H9 (cell line): Measurements from ENCODE around the gene HSDL2. TPM values are rescaled to one million over a fixed set of nuclear protein-coding genes. Genes with fewer than 3 reads are reported as not detected.

ENCODE experiments used
- DNase-seq: peaks from one replicate; pipeline ENCODE4 v3.0.0-alpha.2; 2017
- H2AFZ ChIP-seq: one replicate; pipeline ENCODE4 v1.6.1; 2013; ENCODE audit warnings: mild to moderate bottlenecking, low read length, control low read depth, moderate library complexity
- H2AK5ac ChIP-seq: 2 replicates; pipeline ENCODE4 v1.6.1; 2013; ENCODE audit warnings: low read length, control low read depth, mixed read lengths; ENCODE audit not compliant: insufficient read length
- H2BK120ac ChIP-seq: one replicate; pipeline ENCODE4 v1.6.1; 2013; ENCODE audit warnings: low read depth, mild to moderate bottlenecking, low read length, control low read depth, inconsistent platforms; ENCODE audit not compliant: poor library complexity, severe bottlenecking
- H2BK12ac ChIP-seq: 2 replicates; pipeline ENCODE4 v1.6.1; 2013; ENCODE audit warnings: low read length, control low read depth, mixed read lengths, low read depth; ENCODE audit not compliant: insufficient read length
- H2BK15ac ChIP-seq: 2 replicates; pipeline ENCODE4 v1.6.1; 2013; ENCODE audit warnings: low read depth, low read length, control low read depth
- H2BK20ac ChIP-seq: one replicate; pipeline ENCODE4 v1.6.1; 2013; ENCODE audit warnings: low read depth, mild to moderate bottlenecking, low read length, control low read depth, inconsistent platforms; ENCODE audit not compliant: poor library complexity, severe bottlenecking
- H2BK5ac ChIP-seq: 2 replicates; pipeline ENCODE4 v1.6.1; 2013; ENCODE audit warnings: low read length, control low read depth, mixed read lengths; ENCODE audit not compliant: insufficient read length
- H3K14ac ChIP-seq: 2 replicates; pipeline ENCODE4 v1.6.1; 2013; ENCODE audit warnings: low read length, control low read depth; ENCODE audit not compliant: insufficient read depth
- H3K18ac ChIP-seq: 2 replicates; pipeline ENCODE4 v1.6.1; 2013; ENCODE audit warnings: low read depth, mild to moderate bottlenecking, mixed read lengths, low read length, control low read depth; ENCODE audit not compliant: insufficient read length
- H3K23ac ChIP-seq: 2 replicates; pipeline ENCODE4 v1.6.1; 2013; ENCODE audit warnings: low read length, control low read depth, mixed read lengths, low read depth; ENCODE audit not compliant: insufficient read length
- H3K23me2 ChIP-seq: 2 replicates; pipeline ENCODE4 v1.6.1; 2013; ENCODE audit warnings: low read depth, mild to moderate bottlenecking, mixed read lengths, low read length, control low read depth; ENCODE audit not compliant: insufficient read length, poor library complexity, severe bottlenecking
- H3K27ac ChIP-seq: 2 replicates; pipeline ENCODE4 v1.5.1; 2013; ENCODE audit warnings: low read length, control low read depth, mixed read lengths, low read depth; ENCODE audit not compliant: insufficient read length
- H3K27me3 ChIP-seq: 2 replicates; pipeline ENCODE4 v1.6.1; 2013; ENCODE audit warnings: low read length, control low read depth, inconsistent platforms; ENCODE audit not compliant: insufficient read depth
- H3K4ac ChIP-seq: 2 replicates; pipeline ENCODE4 v1.6.1; 2013; ENCODE audit warnings: low read depth, mild to moderate bottlenecking, control low read depth, inconsistent platforms, low read length, moderate library complexity
- H3K4me1 ChIP-seq: 2 replicates; pipeline ENCODE4 v1.6.1; 2013; ENCODE audit warnings: low read length, control low read depth, inconsistent platforms; ENCODE audit not compliant: insufficient read depth
- H3K4me2 ChIP-seq: 2 replicates; pipeline ENCODE4 v1.6.1; 2013; ENCODE audit warnings: low read length, control low read depth, mixed read lengths; ENCODE audit not compliant: insufficient read length, insufficient read depth
- H3K56ac ChIP-seq: 2 replicates; pipeline ENCODE4 v1.6.1; 2013; ENCODE audit warnings: low read depth, mild to moderate bottlenecking, mixed read lengths, low read length, control low read depth; ENCODE audit not compliant: insufficient read length
- H3K79me1 ChIP-seq: 2 replicates; pipeline ENCODE4 v1.6.1; 2013; ENCODE audit warnings: low read depth, mild to moderate bottlenecking, moderate library complexity, low read length, control low read depth, inconsistent platforms; ENCODE audit not compliant: insufficient read depth, poor library complexity, severe bottlenecking
- H3K79me2 ChIP-seq: 2 replicates; pipeline ENCODE4 v1.6.1; 2013; ENCODE audit warnings: low read length, control low read depth, inconsistent platforms; ENCODE audit not compliant: insufficient read depth
- H3K9ac ChIP-seq: 2 replicates; pipeline ENCODE4 v1.6.1; 2013; ENCODE audit warnings: low read length, control low read depth, mixed read lengths; ENCODE audit not compliant: insufficient read length; ENCODE audit errors: extremely low read depth
- H3K9me3 ChIP-seq: one replicate; pipeline ENCODE4 v1.6.1; 2013; ENCODE audit warnings: low read depth, low read length, inconsistent platforms; ENCODE audit not compliant: control insufficient read depth
- H3T11ph ChIP-seq: one replicate; pipeline ENCODE4 v1.6.1; 2013; ENCODE audit warnings: mild to moderate bottlenecking, low read length, control low read depth, inconsistent platforms
- H4K20me1 ChIP-seq: one replicate; pipeline ENCODE4 v1.6.1; 2013; ENCODE audit not compliant: control insufficient read depth, insufficient read length, insufficient read depth
- H4K5ac ChIP-seq: 2 replicates; pipeline ENCODE4 v1.6.1; 2013; ENCODE audit warnings: low read depth, mild to moderate bottlenecking, mixed read lengths, low read length, control low read depth; ENCODE audit not compliant: insufficient read length
- H4K8ac ChIP-seq: replicated peaks from 2 replicates; pipeline ENCODE4 v1.6.1; 2013; ENCODE audit warnings: low read length, control low read depth, mixed read lengths, low read depth; ENCODE audit not compliant: insufficient read length
- H4K91ac ChIP-seq: 2 replicates; pipeline ENCODE4 v1.6.1; 2013; ENCODE audit warnings: low read depth, mild to moderate bottlenecking, moderate library complexity, mixed read lengths, low read length, control low read depth; ENCODE audit not compliant: insufficient read length
- H3K27ac Mint-ChIP-seq, 3 experiments: 2 replicates in 2 of 3; 3 replicates in 1 of 3; pipeline ENCODE4 v1.8.0; 2020 to 2021; ENCODE audit warnings: mixed read lengths in 3 of 3, mild to moderate bottlenecking in 1 of 3, moderate library complexity in 1 of 3
- H3K27me3 Mint-ChIP-seq: 2 replicates; pipeline ENCODE4 v1.8.0; 2021; ENCODE audit warnings: low read depth, mild to moderate bottlenecking, moderate library complexity, mixed read lengths
- H3K36me3 Mint-ChIP-seq, 3 experiments: 2 replicates in 2 of 3; 3 replicates in 1 of 3; pipeline ENCODE4 v1.8.0; 2020 to 2021; ENCODE audit warnings: low read depth in 3 of 3, mixed read lengths in 3 of 3; ENCODE audit not compliant: insufficient read depth in 1 of 3
- H3K4me1 Mint-ChIP-seq, 2 experiments: 2 replicates each; pipeline ENCODE4 v1.8.0; 2020; ENCODE audit warnings: mixed read lengths in 2 of 2
- H3K4me3 Mint-ChIP-seq, 2 experiments: 2 replicates in 1 of 2; 3 replicates in 1 of 2; pipeline ENCODE4 v1.8.0; 2020 to 2021; ENCODE audit warnings: mild to moderate bottlenecking in 2 of 2, mixed read lengths in 2 of 2, moderate library complexity in 1 of 2
- H3K9me3 Mint-ChIP-seq, 2 experiments: 2 replicates in 1 of 2; 3 replicates in 1 of 2; pipeline ENCODE4 v1.8.0; 2020; ENCODE audit warnings: mild to moderate bottlenecking in 2 of 2, mixed read lengths in 2 of 2, moderate library complexity in 1 of 2
- WGBS: extraction: QIAGEN DNeasy Blood & Tissue Kit; methylation state at CpG from one replicate; pipeline ENCODE4 v1.1.7; 2013; ENCODE audit warnings: missing lambda C conversion rate, low lambda C conversion rate, mixed read lengths; ENCODE audit not compliant: insufficient read length; ENCODE audit errors: extremely low coverage; 5-methylcytosine and 5-hydroxymethylcytosine counted together
- total RNA-seq: library from RNA; stranded (reverse); gene quantifications from 2 replicates; pipeline ENCODE4 v1.2.1, GENCODE V29; 2021
- TF ChIP-seq, protein P1 (sequence below): fragments of 200-600 bp; sonication (generic); conservative IDR thresholded peaks from 3 replicates; pipeline ENCODE4 v1.8.0; 2021; ENCODE audit warnings: antibody characterized with exemption, mild to moderate bottlenecking

Gene HSDL2
- total RNA-seq, 1 experiment from 2014 or later = 16.6 TPM

DNA sequence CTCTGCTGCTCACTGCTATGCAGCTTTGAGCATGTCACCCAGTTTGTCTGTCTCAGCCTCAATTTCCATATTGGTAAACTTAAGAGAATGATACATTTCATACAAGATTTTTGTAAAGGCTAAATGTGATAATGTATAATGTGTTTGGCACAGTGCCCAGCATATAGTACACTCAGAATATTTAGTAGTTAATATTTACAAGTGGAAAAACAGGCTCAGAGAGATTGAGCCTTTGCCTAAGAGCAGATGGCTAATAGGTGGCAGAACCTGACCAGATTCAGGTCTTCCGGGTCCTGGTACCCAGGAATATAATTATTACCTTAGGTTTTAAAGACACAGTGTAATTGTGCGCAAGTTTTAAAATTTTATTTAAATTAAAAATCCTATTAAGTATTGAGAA is 59.9 kb downstream of the HSDL2 start:
- no peak overlapping the region for H2BK12ac ChIP-seq
- no peaks in the 10 kb centered on the region for H3K79me1 ChIP-seq
- H4K5ac ChIP-seq = no peak overlapping the region
- no peak overlapping the region for H3K18ac ChIP-seq
- no peak overlapping the region for H4K8ac ChIP-seq
- no peak overlapping the region for H3K4me2 ChIP-seq
- Mint-ChIP-seq H3K36me3 (peaks cover 0 to 4% (median 4%) of the 10 kb centered on the region in 3 experiments; a peak in 4 of 7 replicates), H3K27me3 (no peaks in the 10 kb centered on the region), H3K4me1 (no peaks in the 10 kb centered on the region), H3K27ac (no peak overlapping the region), H3K9me3 (no peaks in the 10 kb centered on the region), H3K4me3 (no peak overlapping the region)
- no peak overlapping the region for H3K9ac ChIP-seq
- no peak overlapping the region for H3K56ac ChIP-seq
- no peak overlapping the region for H3K14ac ChIP-seq
- H3K27me3 ChIP-seq = no peaks in the 10 kb centered on the region
- no peak overlapping the region for H3K27ac ChIP-seq
- H3K23me2 ChIP-seq = no peaks in the 10 kb centered on the region
- no peak overlapping the region for H2BK5ac ChIP-seq
- H4K91ac ChIP-seq = no peak overlapping the region
- no peak overlapping the region for H2AK5ac ChIP-seq
- H3K9me3 ChIP-seq = no peaks in the 10 kb centered on the region
- no peaks in the 10 kb centered on the region for H3K4me1 ChIP-seq
- no peak for DNase-seq
- TF ChIP-seq, protein P1, sequence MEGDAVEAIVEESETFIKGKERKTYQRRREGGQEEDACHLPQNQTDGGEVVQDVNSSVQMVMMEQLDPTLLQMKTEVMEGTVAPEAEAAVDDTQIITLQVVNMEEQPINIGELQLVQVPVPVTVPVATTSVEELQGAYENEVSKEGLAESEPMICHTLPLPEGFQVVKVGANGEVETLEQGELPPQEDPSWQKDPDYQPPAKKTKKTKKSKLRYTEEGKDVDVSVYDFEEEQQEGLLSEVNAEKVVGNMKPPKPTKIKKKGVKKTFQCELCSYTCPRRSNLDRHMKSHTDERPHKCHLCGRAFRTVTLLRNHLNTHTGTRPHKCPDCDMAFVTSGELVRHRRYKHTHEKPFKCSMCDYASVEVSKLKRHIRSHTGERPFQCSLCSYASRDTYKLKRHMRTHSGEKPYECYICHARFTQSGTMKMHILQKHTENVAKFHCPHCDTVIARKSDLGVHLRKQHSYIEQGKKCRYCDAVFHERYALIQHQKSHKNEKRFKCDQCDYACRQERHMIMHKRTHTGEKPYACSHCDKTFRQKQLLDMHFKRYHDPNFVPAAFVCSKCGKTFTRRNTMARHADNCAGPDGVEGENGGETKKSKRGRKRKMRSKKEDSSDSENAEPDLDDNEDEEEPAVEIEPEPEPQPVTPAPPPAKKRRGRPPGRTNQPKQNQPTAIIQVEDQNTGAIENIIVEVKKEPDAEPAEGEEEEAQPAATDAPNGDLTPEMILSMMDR = no peak
- no peak overlapping the region for H2BK20ac ChIP-seq
- no peak overlapping the region for H2BK15ac ChIP-seq
- H2BK120ac ChIP-seq = no peak overlapping the region
- no peak overlapping the region for H3K23ac ChIP-seq
- H2AFZ ChIP-seq = no peak overlapping the region
- no peaks in the 10 kb centered on the region for H4K20me1 ChIP-seq
- no peaks in the 10 kb centered on the region for H3K79me2 ChIP-seq
- no CpG with 5 or more reads among the region's 2 CpGs for WGBS
- no peak overlapping the region for H3T11ph ChIP-seq
- no peak overlapping the region for H3K4ac ChIP-seq
